ENCODE results near the gene IL12B.

Gene IL12B

GRCh38 chr5:159340511-159340910 lies 10.2 kb upstream of the IL12B start:
- Histone ChIP-seq H3K4me1 (ENCODE audit: control insufficient read depth in 2 of 2, insufficient read depth in 1 of 2, low read depth in 1 of 2, low read length in 2 of 2) (no peaks in the 10 kb centered on the region), H2BK12ac (ENCODE audit: low read length) (no peak overlapping the region), H3K4me3 (ENCODE audit: low read length in 2 of 2) (no peak overlapping the region), H2AK5ac (ENCODE audit: low read depth, low read length) (no peak overlapping the region), H2BK5ac (ENCODE audit: low read length) (no peak overlapping the region), H3K79me1 (ENCODE audit: low read depth, low read length) (no peaks in the 10 kb centered on the region), H2AFZ (ENCODE audit: low read length) (no peak overlapping the region), H3K4me2 (ENCODE audit: insufficient read depth, low read length, poor library complexity, severe bottlenecking) (no peak overlapping the region), H3K14ac (ENCODE audit: low read length) (no peak overlapping the region), H4K8ac (ENCODE audit: low read depth, low read length) (no peak overlapping the region), H3K27me3 (ENCODE audit: control insufficient read depth in 3 of 3, insufficient read depth in 3 of 3, low read depth in 1 of 3, low read length in 3 of 3) (no peaks in the 10 kb centered on the region), H4K91ac (ENCODE audit: low read depth, low read length, poor library complexity) (no peak overlapping the region), H3K23ac (ENCODE audit: low read depth, low read length, poor library complexity) (no peak overlapping the region), H3K18ac (ENCODE audit: low read length) (no peak overlapping the region), H3K4ac (ENCODE audit: low read length) (no peak overlapping the region), H3K9ac (ENCODE audit: low read depth, low read length, poor library complexity) (no peak overlapping the region), H3K36me3 (replicated peaks in 1 of 2; ENCODE audit: control insufficient read depth in 2 of 2, insufficient read depth in 2 of 2, low read length in 2 of 2) (no peaks in the 10 kb centered on the region), H3K27ac (replicated peaks; ENCODE audit: low read length) (no peak overlapping the region), H2BK120ac (ENCODE audit: low read depth, low read length) (no peak overlapping the region), H2BK15ac (ENCODE audit: low read length) (no peak overlapping the region), H3K9me3 (replicated peaks in 1 of 2; ENCODE audit: control insufficient read depth in 2 of 2, insufficient read depth in 1 of 2, low read depth in 1 of 2, low read length in 2 of 2) (peaks cover 5 to 6% of the 10 kb centered on the region in 2 donors)
- WGBS, 2 donors (ENCODE audit: extremely low coverage in 2 of 2, insufficient read length in 2 of 2, insufficient replicate concordance in 1 of 2): no CpG with 5 or more reads among the region's 4 CpGs
- DNase-seq (ENCODE audit: low spot score): no peak

- Histone ChIP-seq H2BK15ac (ENCODE audit: low read length) (no peak overlapping the region), H3K18ac (ENCODE audit: low read length) (no peak overlapping the region), H3K79me1 (ENCODE audit: low read depth, low read length) (no peaks in the 10 kb centered on the region), H3K4me3 (ENCODE audit: low read length in 2 of 2) (no peak overlapping the region), H3K4ac (ENCODE audit: low read length) (no peak overlapping the region), H3K9me3 (replicated peaks in 1 of 2; ENCODE audit: control insufficient read depth in 2 of 2, insufficient read depth in 1 of 2, low read depth in 1 of 2, low read length in 2 of 2) (peaks cover 2 to 4% of the 10 kb centered on the region in 2 donors), H3K36me3 (replicated peaks in 1 of 2; ENCODE audit: control insufficient read depth in 2 of 2, insufficient read depth in 2 of 2, low read length in 2 of 2) (no peaks in the 10 kb centered on the region), H4K8ac (ENCODE audit: low read depth, low read length) (no peak overlapping the region), H2BK5ac (ENCODE audit: low read length) (no peak overlapping the region), H3K4me1 (ENCODE audit: control insufficient read depth in 2 of 2, insufficient read depth in 1 of 2, low read depth in 1 of 2, low read length in 2 of 2) (no peaks in the 10 kb centered on the region), H3K23ac (ENCODE audit: low read depth, low read length, poor library complexity) (no peak overlapping the region), H3K4me2 (ENCODE audit: insufficient read depth, low read length, poor library complexity, severe bottlenecking) (no peak overlapping the region), H3K27ac (replicated peaks; ENCODE audit: low read length) (no peak overlapping the region), H2BK12ac (ENCODE audit: low read length) (no peak overlapping the region), H4K91ac (ENCODE audit: low read depth, low read length, poor library complexity) (no peak overlapping the region), H3K9ac (ENCODE audit: low read depth, low read length, poor library complexity) (no peak overlapping the region), H2AK5ac (ENCODE audit: low read depth, low read length) (no peak overlapping the region), H2AFZ (ENCODE audit: low read length) (no peak overlapping the region), H3K14ac (ENCODE audit: low read length) (no peak overlapping the region), H2BK120ac (ENCODE audit: low read depth, low read length) (no peak overlapping the region), H3K27me3 (ENCODE audit: control insufficient read depth in 3 of 3, insufficient read depth in 3 of 3, low read depth in 1 of 3, low read length in 3 of 3) (no peaks in the 10 kb centered on the region)
- DNase-seq (ENCODE audit: low spot score): no peak
- WGBS, 2 donors (ENCODE audit: extremely low coverage in 2 of 2, insufficient read length in 2 of 2, insufficient replicate concordance in 1 of 2): no CpG with 5 or more reads among the region's 2 CpGs
These were observed 9.2 kb upstream of the IL12B start for GRCh38 chr5:159339460-159339859.

DNA sequence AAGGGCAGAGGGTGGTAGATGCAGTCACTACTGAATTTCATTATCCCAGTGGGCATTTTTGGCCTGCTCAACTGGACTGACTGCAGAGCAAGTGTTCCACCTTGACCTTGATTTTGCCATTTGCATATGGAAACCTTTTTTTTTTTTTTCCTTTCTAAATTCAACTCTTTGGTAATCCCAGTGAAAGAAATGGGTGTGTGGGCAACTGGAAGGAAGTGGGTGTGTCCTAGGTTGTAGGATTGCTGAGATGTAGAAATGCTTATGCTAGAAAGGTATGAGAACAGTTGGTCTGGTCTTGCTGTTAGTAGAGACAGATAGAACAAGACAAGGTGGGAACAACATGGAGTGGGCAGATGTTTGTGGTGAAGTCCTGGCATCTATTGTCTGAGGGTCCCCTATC lies 7.8 kb upstream of the IL12B start:
- Histone ChIP-seq H3K36me3 (replicated peaks in 1 of 2; ENCODE audit: control insufficient read depth in 2 of 2, insufficient read depth in 2 of 2, low read length in 2 of 2) (no peaks in the 10 kb centered on the region), H3K23ac (ENCODE audit: low read depth, low read length, poor library complexity) (no peak overlapping the region), H3K9me3 (replicated peaks in 1 of 2; ENCODE audit: control insufficient read depth in 2 of 2, insufficient read depth in 1 of 2, low read depth in 1 of 2, low read length in 2 of 2) (no peaks in the 10 kb centered on the region), H3K4ac (ENCODE audit: low read length) (no peak overlapping the region), H3K14ac (ENCODE audit: low read length) (no peak overlapping the region), H2BK12ac (ENCODE audit: low read length) (no peak overlapping the region), H2BK15ac (ENCODE audit: low read length) (no peak overlapping the region), H4K91ac (ENCODE audit: low read depth, low read length, poor library complexity) (no peak overlapping the region), H3K4me1 (ENCODE audit: control insufficient read depth in 2 of 2, insufficient read depth in 1 of 2, low read depth in 1 of 2, low read length in 2 of 2) (no peaks in the 10 kb centered on the region), H3K27ac (replicated peaks; ENCODE audit: low read length) (no peak overlapping the region), H2BK120ac (ENCODE audit: low read depth, low read length) (no peak overlapping the region), H3K4me3 (ENCODE audit: low read length in 2 of 2) (no peak overlapping the region), H4K8ac (ENCODE audit: low read depth, low read length) (no peak overlapping the region), H2AK5ac (ENCODE audit: low read depth, low read length) (no peak overlapping the region), H2AFZ (ENCODE audit: low read length) (no peak overlapping the region), H3K4me2 (ENCODE audit: insufficient read depth, low read length, poor library complexity, severe bottlenecking) (no peak overlapping the region), H3K79me1 (ENCODE audit: low read depth, low read length) (no peaks in the 10 kb centered on the region), H3K27me3 (ENCODE audit: control insufficient read depth in 3 of 3, insufficient read depth in 3 of 3, low read depth in 1 of 3, low read length in 3 of 3) (no peaks in the 10 kb centered on the region), H3K18ac (ENCODE audit: low read length) (no peak overlapping the region), H3K9ac (ENCODE audit: low read depth, low read length, poor library complexity) (no peak overlapping the region), H2BK5ac (ENCODE audit: low read length) (no peak overlapping the region)
- no peak for DNase-seq (ENCODE audit: low spot score)

- Histone ChIP-seq H2BK120ac (ENCODE audit: low read depth, low read length) (no peak overlapping the region), H4K8ac (ENCODE audit: low read depth, low read length) (no peak overlapping the region), H3K23ac (ENCODE audit: low read depth, low read length, poor library complexity) (no peak overlapping the region), H2AFZ (ENCODE audit: low read length) (no peak overlapping the region), H3K4ac (ENCODE audit: low read length) (no peak overlapping the region), H4K91ac (ENCODE audit: low read depth, low read length, poor library complexity) (no peak overlapping the region), H2AK5ac (ENCODE audit: low read depth, low read length) (no peak overlapping the region), H3K4me3 (ENCODE audit: low read length in 2 of 2) (no peak overlapping the region), H3K4me2 (ENCODE audit: insufficient read depth, low read length, poor library complexity, severe bottlenecking) (no peak overlapping the region), H3K27me3 (ENCODE audit: control insufficient read depth in 3 of 3, insufficient read depth in 3 of 3, low read depth in 1 of 3, low read length in 3 of 3) (peaks cover 0 to 6% (median 0%) of the 10 kb centered on the region in 3 experiments), H3K9ac (ENCODE audit: low read depth, low read length, poor library complexity) (no peak overlapping the region), H3K36me3 (replicated peaks in 1 of 2; ENCODE audit: control insufficient read depth in 2 of 2, insufficient read depth in 2 of 2, low read length in 2 of 2) (no peaks in the 10 kb centered on the region), H2BK5ac (ENCODE audit: low read length) (no peak overlapping the region), H3K4me1 (ENCODE audit: control insufficient read depth in 2 of 2, insufficient read depth in 1 of 2, low read depth in 1 of 2, low read length in 2 of 2) (no peaks in the 10 kb centered on the region), H3K14ac (ENCODE audit: low read length) (no peak overlapping the region), H3K27ac (replicated peaks; ENCODE audit: low read length) (no peak overlapping the region), H3K9me3 (replicated peaks in 1 of 2; ENCODE audit: control insufficient read depth in 2 of 2, insufficient read depth in 1 of 2, low read depth in 1 of 2, low read length in 2 of 2) (no peaks in the 10 kb centered on the region), H3K79me1 (ENCODE audit: low read depth, low read length) (no peaks in the 10 kb centered on the region), H2BK15ac (ENCODE audit: low read length) (no peak overlapping the region), H2BK12ac (ENCODE audit: low read length) (no peak overlapping the region), H3K18ac (ENCODE audit: low read length) (no peak overlapping the region)
- no peak for DNase-seq (ENCODE audit: low spot score)
- WGBS, 2 donors (ENCODE audit: extremely low coverage in 2 of 2, insufficient read length in 2 of 2, insufficient replicate concordance in 1 of 2): no CpG with 5 or more reads among the region's 1 CpG
These were observed 7.0 kb upstream of the IL12B start for GRCh38 chr5:159337016-159337955.
